Gastrocnemius medialis (tissue), 4 donors: ENCODE data around the gene DENND1A. TPM values are rescaled to one million over a fixed set of nuclear protein-coding genes. Genes with fewer than 3 reads are reported as not detected.

ENCODE experiments used
- ATAC-seq, 2 donors: fragments of 150-250 bp; one replicate each; pipeline ENCODE4 v1.9.1; 2016
- DNase-seq, 2 donors: peaks; one replicate each; pipeline ENCODE4 v3.0.0-alpha.2; 2019
- H3K27ac ChIP-seq, 4 donors: fragments of 200-600 bp; sonication (generic); 1 replicate in 1 of 4; 2 replicates in 3 of 4; pipeline ENCODE4 v1.5.1; 2016 to 2018; ENCODE audit warnings: mild to moderate bottlenecking in 2 of 4, moderate library complexity in 1 of 4
- H3K27me3 ChIP-seq, 3 donors: fragments of 200-600 bp; sonication (generic) in 2 of 3; 1 replicate in 1 of 3; 2 replicates in 2 of 3; pipeline versions ENCODE4 v1.5.1 to v1.6.0; 2016 to 2019; ENCODE audit warnings: mild to moderate bottlenecking in 1 of 3, moderate library complexity in 1 of 3
- H3K36me3 ChIP-seq, 2 donors: fragments of 200-600 bp; sonication (generic) in 1 of 2; one replicate each; pipeline ENCODE4 v1.5.1; 2017 to 2018
- H3K4me1 ChIP-seq, 2 donors: fragments of 200-600 bp; sonication (generic) in 1 of 2; one replicate each; pipeline ENCODE4 v1.5.1; 2016 to 2017; ENCODE audit warnings: mild to moderate bottlenecking in 2 of 2
- H3K4me3 ChIP-seq, 4 donors: fragments of 200-600 bp; sonication (generic) in 3 of 4; 1 replicate in 1 of 4; 2 replicates in 3 of 4; pipeline ENCODE4 v1.5.1; 2016 to 2019; ENCODE audit warnings: mild to moderate bottlenecking in 2 of 4
- H3K9me3 ChIP-seq, 3 donors: fragments of 200-600 bp; sonication (generic) in 2 of 3; 1 replicate in 1 of 3; 2 replicates in 2 of 3; pipeline ENCODE4 v1.5.1; 2016 to 2019
- POLR2A ChIP-seq, 2 donors: fragments of 450-650 bp; IDR thresholded peaks; one replicate each; pipeline ENCODE4 v1.6.1; 2017; ENCODE audit warnings: antibody characterized with exemption in 2 of 2, mild to moderate bottlenecking in 2 of 2, moderate library complexity in 2 of 2
- in situ Hi-C, 4 donors: fragments of 200-750 bp; cut with MboI; loops; one replicate each; pipeline versions ENCODE4 v1.15.0 to v1.8.0; 2017; ENCODE audit warnings: low sequenced_read_pairs in 4 of 4
- intact Hi-C: fragments of 100-400 bp; cut with DNase I; formaldehyde crosslinking; loops from one replicate; pipeline ENCODE4 v1.15.1; 2023; ENCODE audit warnings: low total_unique reads
- total RNA-seq, 4 donors: library from RNA; depleted of rRNA; stranded (reverse); fragments of >200 nt; gene quantifications; one replicate each; pipeline versions ENCODE4 v1.1.0 to v1.2.3, GENCODE V29; 2016
- TF ChIP-seq, protein P1 (sequence below), 5 experiments: fragments of 450-650 bp in 3 of 5; fragments of 200-600 bp in 2 of 5; sonication (generic) in 2 of 5; IDR thresholded peaks in 4 of 5; conservative IDR thresholded peaks in 1 of 5; 1 replicate in 4 of 5; 2 replicates in 1 of 5; pipeline ENCODE4 v1.5.1; 2016 to 2019; ENCODE audit warnings: antibody characterized with exemption in 5 of 5, mild to moderate bottlenecking in 3 of 5, moderate library complexity in 3 of 5

DENND1A gene
- total RNA-seq, 4 donors from 2014 or later, result 14.1 to 24.6 (median 16.4) TPM

DNA sequence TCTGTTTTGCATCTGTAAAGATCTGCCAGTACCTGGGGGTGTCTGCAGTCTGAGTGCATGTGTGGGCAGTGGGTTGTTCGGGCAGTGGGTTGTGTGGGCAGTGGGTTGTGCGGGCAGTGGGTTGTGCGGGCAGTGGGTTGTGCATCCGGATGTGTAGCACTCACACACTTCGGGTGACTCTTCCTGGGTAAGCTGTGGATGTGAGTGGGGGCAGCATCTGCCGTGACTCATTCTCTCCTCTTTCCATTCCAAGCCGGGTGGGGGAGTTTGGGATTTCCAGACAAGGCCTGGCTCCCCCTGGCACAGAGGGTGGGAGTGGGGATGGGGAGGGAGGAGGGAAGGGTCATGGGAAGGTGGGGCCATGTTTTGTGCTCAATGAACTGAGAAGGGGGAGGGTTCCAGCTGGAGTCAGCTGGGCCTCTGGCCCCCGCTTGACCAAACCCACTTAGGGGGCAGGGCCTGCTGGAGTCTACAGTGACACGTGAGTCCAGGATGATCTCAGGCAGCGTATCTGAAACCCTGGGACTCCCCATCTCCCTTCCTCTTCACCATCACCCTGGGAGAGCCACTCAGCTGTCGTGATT lies 565.6 kb downstream of the DENND1A start:
- intact Hi-C loops, result no loop called here
- ATAC-seq (no peak), DNase-seq (no peak)
- no peak overlapping the region for H3K4me3 ChIP-seq
- no peaks in the 10 kb centered on the region for H3K36me3 ChIP-seq
- H3K27me3 ChIP-seq, result peaks cover 0 to 5% (median 3%) of the 10 kb centered on the region in 3 donors
- H3K4me1 ChIP-seq, result no peaks in the 10 kb centered on the region
- TF ChIP-seq POLR2A (IDR thresholded peaks at IDR 0.05), result no peak
- TF ChIP-seq, protein P1, sequence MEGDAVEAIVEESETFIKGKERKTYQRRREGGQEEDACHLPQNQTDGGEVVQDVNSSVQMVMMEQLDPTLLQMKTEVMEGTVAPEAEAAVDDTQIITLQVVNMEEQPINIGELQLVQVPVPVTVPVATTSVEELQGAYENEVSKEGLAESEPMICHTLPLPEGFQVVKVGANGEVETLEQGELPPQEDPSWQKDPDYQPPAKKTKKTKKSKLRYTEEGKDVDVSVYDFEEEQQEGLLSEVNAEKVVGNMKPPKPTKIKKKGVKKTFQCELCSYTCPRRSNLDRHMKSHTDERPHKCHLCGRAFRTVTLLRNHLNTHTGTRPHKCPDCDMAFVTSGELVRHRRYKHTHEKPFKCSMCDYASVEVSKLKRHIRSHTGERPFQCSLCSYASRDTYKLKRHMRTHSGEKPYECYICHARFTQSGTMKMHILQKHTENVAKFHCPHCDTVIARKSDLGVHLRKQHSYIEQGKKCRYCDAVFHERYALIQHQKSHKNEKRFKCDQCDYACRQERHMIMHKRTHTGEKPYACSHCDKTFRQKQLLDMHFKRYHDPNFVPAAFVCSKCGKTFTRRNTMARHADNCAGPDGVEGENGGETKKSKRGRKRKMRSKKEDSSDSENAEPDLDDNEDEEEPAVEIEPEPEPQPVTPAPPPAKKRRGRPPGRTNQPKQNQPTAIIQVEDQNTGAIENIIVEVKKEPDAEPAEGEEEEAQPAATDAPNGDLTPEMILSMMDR (IDR thresholded peaks at IDR 0.05 in 4 of 5, conservative IDR thresholded peaks at IDR 0.05 in 1 of 5), result no peak
- no peak overlapping the region for H3K27ac ChIP-seq
- in situ Hi-C loops, result loop anchor here in 1 of 4 donors (25.0 kb wide), 1 partner anchor 902 kb away; no protein-coding TSS in a partner anchor
- H3K9me3 ChIP-seq, result no peaks in the 10 kb centered on the region

DNA sequence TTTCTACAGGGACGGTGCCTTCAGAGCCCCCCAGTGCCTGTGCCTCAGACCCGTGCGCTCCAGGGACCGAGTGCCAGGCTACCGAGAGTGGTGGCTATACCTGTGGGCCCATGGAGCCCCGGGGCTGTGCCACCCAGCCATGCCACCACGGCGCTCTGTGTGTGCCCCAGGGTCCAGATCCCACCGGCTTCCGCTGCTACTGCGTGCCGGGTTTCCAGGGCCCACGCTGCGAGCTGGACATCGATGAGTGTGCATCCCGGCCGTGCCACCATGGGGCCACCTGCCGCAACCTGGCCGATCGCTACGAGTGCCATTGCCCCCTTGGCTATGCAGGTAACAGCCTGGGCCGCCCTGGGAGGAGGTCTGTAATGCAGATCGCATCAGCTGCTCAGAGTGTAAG lies 567.1 kb downstream of the DENND1A start:
- DNase-seq, result no peak
- Histone ChIP-seq H3K4me1 (no peaks in the 10 kb centered on the region), H3K4me3 (no peak overlapping the region), H3K9me3 (no peaks in the 10 kb centered on the region), H3K27ac (no peak overlapping the region), H3K36me3 (no peaks in the 10 kb centered on the region), H3K27me3 (no peaks in the 10 kb centered on the region)
- TF ChIP-seq, protein P1 (IDR thresholded peaks at IDR 0.05 in 4 of 5, conservative IDR thresholded peaks at IDR 0.05 in 1 of 5), result no peak
- TF ChIP-seq POLR2A (IDR thresholded peaks at IDR 0.05), result no peak
- intact Hi-C loops, result no loop called here
- in situ Hi-C loops, result loop anchor here in 1 of 4 donors (25.0 kb wide), 1 partner anchor 901 kb away; no protein-coding TSS in a partner anchor
- no peak for ATAC-seq

DNA sequence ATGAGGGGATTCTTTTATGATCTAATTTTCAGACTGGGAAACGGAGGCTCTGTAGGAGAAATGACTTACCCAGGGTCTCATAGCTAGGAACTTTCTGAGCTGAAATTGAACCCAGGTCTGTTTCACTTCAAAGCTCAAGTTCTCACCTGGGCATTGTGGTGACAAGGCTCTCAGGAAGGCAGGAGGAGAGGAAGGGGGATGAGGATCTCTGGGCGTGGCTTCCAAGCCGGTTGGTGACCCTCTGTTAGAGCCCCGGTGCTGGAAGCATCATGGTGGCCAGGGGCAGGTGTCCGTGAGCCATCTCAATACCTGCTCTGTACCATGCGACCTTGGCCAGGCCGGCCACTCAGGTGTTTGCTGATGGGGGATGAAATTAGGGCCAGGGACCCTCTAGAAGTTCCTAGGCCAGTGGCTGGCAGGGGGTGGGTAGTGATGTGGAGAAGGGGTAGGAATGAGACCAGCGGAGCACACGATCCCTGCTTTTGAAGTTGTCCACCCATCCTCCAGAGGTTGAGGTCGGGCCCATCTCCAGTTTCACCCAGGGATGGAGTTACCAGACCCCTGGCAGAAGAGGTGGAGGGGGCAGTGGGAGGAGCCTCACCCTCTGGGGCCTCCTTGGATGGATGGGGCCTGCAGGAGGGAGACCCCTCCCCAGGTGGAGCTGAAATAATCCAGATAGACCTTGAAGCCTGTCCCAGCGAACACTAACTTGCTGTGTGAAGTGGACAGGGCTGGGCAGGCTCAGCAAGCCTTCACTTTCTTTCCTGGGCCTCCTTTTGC lies 568.0 kb downstream of the DENND1A start:
- in situ Hi-C loops, result loop anchor here in 1 of 4 donors (25.0 kb wide), 1 partner anchor 900 kb away; no protein-coding TSS in a partner anchor

DNA sequence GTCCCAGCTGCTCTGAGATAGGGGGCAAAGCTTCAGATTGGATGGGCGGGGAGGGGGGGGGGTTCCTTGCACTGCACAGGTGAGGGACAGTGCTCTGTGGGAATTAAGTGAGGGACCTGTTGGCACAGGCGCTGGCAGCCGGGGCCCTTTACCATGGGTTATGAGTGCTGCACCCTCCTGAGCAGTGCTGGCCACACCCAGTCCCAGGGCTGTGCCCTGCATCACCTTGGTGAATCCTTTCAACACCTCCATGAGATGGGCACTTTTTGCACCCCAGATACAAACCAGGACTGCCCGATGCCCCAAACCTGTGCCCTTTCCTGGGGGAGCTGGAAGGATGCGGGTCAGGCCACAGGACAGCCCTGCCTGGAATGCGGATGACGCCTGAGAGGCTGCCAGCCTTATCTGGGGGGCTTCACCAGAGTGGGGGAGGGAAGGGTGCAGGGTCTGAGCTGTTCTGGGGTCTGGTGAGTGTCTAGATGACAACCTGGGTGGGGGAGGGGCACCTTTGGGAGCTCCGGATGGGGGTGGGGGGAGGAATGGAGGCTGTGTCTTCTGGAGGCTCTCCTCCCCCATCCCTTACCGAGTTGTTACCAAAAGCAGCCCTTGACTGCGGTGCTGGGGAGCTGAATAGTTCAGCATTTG lies 568.7 kb downstream of the DENND1A start:
- TF ChIP-seq, protein P1 (IDR thresholded peaks at IDR 0.05 in 4 of 5, conservative IDR thresholded peaks at IDR 0.05 in 1 of 5), result no peak
- TF ChIP-seq POLR2A (IDR thresholded peaks at IDR 0.05), result no peak
- in situ Hi-C loops, result loop anchor here in 1 of 4 donors (25.0 kb wide), 1 partner anchor 899 kb away; no protein-coding TSS in a partner anchor
- DNase-seq (no peak), ATAC-seq (no peak)
- intact Hi-C loops, result no loop called here
- Histone ChIP-seq H3K4me3 (no peak overlapping the region), H3K36me3 (no peaks in the 10 kb centered on the region), H3K4me1 (no peaks in the 10 kb centered on the region), H3K27me3 (no peaks in the 10 kb centered on the region), H3K9me3 (no peaks in the 10 kb centered on the region), H3K27ac (no peak overlapping the region)

More for the DNA sequence above, 568.0 kb downstream of the DENND1A start:
- H3K9me3 ChIP-seq, result no peaks in the 10 kb centered on the region
- H3K4me1 ChIP-seq, result no peaks in the 10 kb centered on the region
- TF ChIP-seq POLR2A (IDR thresholded peaks at IDR 0.05), result no peak
- TF ChIP-seq, protein P1 (IDR thresholded peaks at IDR 0.05 in 4 of 5, conservative IDR thresholded peaks at IDR 0.05 in 1 of 5), result no peak
- H3K27ac ChIP-seq, result no peak overlapping the region
- H3K36me3 ChIP-seq, result no peaks in the 10 kb centered on the region
- DNase-seq (no peak), ATAC-seq (no peak)
- H3K4me3 ChIP-seq, result no peak overlapping the region
- intact Hi-C loops, result no loop called here
- no peaks in the 10 kb centered on the region for H3K27me3 ChIP-seq
